Mucosa of gallbladder (tissue), 1 donor: ENCODE results near the gene LTO1. TPM values are rescaled to one million over a fixed set of nuclear protein-coding genes. Genes with fewer than 3 reads are reported as not detected.
A peak's percentile ranks its signal among the peaks of the same experiment; 100 is the strongest.

ENCODE experiments used
- DNase-seq: peaks from one replicate; pipeline ENCODE4 v3.0.0-alpha.2; 2020; ENCODE audit warnings: low spot score
- total RNA-seq: library from RNA; stranded (reverse); gene quantifications from one replicate; pipeline ENCODE4 v1.2.1, GENCODE V29; 2021
- donor health status: DM: no; HTN: no; CAD: no.

LTO1 gene
- total RNA-seq, 1 donor from 2014 or later: 24.5 TPM

DNA sequence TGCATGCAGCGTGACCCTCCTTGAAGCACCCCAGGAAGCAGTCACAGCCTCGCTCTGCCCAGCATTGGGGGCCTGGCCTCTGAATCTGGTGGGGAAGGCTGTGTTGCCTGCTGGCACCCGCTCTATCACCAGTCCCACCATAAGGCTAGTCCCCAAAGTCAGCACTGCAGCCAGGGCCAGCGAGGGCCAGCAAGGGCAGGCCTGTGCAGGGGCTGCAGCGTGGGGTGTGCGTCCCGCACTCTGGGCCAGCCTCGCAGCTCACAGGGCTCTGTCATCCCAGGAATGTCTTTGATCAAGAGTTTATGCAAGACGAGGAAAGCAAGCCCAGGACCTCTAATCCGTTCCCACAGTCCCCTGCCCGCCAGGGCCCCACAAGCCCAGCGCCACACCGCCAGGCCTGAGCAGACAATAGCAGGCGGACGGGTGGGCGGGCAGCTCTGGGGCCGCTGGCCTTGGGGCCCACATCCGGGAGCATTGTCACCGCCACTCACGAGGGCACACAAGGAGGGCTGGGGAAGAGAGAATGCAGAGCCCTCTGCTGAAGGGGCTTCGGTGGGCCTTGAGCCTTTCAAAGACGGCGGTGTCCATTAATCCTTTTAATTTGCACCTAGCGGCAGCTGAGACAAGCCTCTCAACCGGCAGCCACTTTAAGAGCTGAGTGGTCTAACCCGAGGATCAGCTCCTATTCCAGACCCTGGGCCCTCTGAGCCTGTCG lies 17.1 kb downstream of the LTO1 start:
- DNase-seq: no peak

DNA sequence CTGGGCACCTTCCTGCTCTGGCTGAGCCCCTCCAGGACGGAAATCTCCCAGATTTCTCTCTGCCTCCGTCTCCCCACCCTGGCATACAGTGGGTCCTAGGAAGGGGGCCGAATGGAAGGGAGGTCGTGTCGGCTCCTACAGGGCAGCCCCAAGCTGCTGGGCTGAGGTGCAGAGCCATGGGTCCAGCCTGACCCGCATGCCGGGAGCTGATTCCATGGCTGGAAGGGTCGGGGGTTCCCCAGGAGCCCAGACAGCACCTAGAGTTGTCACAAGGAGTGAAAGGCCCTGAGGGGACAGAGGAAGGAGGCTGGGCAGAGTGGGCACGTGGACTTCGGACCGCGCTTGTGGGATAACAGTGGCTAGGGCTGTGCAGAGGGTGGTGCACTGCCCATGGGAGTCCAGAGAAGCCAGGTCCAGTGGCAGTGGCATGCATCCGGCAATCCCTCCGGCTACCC lies 17.7 kb downstream of the LTO1 start:
- DNase-seq: no peak

DNA sequence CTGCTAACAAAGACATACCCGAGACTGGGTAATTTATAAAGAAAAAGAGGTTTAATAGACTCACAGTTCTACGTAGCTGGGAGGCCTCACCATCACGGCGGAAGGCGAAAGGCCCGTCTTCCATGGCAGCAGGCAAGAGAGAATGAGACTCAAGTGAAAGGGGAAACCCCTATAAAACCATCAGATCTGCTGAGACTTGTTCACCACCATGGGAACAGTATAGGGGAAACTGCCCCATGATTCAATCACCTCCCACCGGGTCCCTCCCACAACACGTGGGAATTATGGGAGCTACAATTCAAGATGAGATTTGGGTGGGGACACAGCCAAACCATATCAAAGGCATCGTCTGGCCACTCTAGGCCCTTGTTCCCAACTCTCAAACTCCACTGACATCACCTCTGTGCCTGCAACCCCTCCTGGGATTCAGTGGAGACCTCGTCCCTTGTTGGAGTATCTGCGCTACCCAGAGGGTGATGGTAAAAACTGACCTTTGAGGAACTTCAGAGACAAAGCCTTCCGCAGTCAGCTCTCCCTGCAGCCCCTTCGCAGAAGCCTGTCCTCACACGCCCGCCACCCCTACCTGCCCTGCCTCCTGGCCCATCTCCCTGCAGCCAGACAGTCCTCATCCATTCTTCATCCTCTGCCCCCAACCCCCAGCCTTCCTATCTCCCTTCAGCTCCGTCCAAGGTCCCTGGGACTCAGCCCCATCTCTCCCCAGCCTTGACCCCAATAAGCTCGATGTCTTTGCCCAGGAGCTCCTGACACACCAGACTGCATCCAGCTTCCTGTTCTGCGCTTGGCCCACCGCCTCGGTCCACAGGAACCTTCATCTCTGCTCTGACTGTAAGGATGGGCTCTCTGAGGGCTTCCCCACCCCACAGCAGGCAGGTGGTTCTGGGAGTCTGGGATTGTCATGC lies 18.4 kb downstream of the LTO1 start:
- DNase-seq: no peak

DNA sequence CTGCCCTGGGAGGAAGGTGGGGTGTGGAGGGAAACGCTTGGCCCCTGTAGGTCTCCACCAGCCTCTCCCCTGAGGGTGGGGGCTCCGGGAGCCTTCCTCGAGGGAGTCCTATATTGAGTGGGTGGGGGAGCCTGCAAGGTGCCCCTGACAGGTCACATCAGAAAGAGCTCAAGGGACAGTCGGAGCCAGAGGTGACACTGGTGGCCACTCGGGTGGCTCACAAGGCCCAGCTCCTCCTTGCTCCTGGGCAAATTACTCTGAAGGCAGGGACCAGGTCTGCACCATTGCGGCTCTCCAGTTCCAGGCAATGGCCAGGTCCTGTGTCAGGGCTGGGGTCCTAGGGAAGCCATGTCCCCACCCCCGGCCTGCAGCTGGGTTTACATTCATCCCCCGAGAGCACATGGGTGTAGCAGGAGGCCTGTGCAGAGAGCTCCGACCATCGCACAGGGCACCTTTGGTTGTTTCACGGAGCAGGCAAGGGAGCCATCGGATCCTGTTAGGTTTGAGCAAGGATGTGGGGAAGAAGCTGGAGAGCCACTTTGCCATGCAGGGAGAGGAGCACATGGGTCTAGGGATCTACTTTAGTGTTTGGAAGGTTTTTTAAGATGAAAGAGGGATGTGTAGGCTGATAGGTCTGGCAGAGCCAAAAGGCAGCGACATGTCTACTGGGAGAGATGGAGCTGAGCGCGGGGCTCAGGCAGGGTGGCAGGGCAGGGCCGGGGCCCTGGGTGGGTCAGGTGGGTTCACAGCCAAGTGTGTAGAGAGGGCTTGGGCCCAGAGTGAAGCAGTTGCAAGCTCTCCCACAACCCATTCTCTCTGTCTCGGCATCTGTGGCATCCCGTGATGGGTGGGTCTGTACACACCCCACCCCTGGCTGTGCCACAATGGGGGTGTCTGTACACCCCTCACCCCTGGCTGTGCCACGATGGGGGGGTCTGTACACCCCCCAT lies 19.4 kb downstream of the LTO1 start:
- no peak for DNase-seq

DNA sequence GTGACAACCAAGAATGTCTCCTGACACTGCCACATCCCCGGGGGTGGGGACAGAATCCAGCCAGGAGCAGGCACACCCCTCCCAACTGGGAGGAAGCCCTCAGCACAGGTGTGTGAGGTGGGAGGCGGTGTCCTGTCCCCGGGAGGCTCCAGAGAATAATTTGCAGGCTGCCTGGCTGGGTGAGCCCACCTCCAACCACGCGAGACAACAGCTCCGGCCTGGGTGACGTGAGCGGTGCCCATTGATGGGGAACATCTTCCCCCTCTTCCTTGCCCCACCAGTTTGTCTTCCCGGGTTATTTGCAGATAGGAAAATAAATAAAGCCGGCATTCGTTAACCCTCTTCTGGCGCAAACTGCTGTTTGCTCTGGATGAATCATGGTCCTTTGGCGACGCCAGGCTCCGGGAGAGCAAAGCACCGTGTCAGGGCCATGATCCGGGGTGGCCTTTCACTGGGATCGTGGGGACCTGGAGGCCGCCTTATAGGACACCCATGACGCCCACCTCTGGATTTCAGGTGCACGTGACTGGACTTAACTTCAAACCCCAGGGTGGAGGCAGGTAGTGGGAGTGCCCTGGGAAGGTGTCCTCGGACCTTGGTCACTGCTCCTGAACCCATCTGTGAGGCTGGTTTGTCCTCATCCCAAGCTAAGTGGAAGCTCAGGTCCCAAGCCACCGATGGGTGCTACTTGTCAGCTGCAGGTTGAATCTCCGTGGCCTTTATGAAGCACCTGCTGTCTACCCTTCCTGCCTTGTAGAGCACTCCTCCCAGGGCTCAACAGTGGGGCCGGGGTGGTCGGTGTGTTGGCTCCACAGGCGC lies 20.3 kb downstream of the LTO1 start:
- DNase-seq: peak; percentile 53

DNA sequence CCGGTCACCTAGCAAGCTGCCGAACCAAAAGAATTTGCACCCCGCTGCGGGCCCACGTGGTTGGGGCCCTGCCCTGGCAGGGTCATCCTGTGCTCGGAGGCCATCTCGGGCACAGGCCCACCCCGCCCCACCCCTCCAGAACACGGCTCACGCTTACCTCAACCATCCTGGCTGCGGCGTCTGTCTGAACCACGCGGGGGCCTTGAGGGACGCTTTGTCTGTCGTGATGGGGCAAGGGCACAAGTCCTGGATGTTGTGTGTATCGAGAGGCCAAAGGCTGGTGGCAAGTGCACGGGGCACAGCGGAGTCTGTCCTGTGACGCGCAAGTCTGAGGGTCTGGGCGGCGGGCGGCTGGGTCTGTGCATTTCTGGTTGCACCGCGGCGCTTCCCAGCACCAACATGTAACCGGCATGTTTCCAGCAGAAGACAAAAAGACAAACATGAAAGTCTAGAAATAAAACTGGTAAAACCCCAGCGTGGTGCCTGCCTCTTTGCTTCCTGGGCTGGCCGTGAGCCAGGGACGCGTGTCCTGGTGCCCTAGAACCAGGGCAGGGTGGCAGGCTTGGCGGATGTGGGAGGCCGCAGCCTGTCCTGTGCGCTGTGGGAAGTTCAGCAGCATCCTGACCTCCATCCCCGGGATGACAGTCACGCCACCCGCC lies 21.0 kb downstream of the LTO1 start:
- no peak for DNase-seq

DNA sequence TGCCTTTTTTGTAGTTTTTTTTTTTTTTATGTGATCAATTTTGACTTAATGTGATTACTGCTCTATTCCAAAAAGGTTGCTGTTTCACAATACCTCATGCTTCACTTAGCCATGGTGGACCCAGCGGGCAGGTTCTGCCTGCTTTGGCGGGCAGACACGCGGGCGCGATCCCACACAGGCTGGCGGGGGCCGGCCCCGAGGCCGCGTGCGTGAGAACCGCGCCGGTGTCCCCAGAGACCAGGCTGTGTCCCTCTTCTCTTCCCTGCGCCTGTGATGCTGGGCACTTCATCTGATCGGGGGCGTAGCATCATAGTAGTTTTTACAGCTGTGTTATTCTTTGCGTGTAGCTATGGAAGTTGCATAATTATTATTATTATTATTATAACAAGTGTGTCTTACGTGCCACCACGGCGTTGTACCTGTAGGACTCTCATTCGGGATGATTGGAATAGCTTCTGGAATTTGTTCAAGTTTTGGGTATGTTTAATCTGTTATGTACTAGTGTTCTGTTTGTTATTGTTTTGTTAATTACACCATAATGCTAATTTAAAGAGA lies 21.7 kb downstream of the LTO1 start:
- DNase-seq: no peak

DNA sequence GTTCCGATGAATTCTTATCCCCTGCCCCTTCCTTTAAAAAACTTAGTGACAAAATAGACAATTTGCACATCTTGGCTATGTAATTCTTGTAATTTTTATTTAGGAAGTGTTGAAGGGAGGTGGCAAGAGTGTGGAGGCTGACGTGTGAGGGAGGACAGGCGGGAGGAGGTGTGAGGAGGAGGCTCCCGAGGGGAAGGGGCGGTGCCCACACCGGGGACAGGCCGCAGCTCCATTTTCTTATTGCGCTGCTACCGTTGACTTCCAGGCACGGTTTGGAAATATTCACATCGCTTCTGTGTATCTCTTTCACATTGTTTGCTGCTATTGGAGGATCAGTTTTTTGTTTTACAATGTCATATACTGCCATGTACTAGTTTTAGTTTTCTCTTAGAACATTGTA lies 22.2 kb downstream of the LTO1 start:
- no peak for DNase-seq

DNA sequence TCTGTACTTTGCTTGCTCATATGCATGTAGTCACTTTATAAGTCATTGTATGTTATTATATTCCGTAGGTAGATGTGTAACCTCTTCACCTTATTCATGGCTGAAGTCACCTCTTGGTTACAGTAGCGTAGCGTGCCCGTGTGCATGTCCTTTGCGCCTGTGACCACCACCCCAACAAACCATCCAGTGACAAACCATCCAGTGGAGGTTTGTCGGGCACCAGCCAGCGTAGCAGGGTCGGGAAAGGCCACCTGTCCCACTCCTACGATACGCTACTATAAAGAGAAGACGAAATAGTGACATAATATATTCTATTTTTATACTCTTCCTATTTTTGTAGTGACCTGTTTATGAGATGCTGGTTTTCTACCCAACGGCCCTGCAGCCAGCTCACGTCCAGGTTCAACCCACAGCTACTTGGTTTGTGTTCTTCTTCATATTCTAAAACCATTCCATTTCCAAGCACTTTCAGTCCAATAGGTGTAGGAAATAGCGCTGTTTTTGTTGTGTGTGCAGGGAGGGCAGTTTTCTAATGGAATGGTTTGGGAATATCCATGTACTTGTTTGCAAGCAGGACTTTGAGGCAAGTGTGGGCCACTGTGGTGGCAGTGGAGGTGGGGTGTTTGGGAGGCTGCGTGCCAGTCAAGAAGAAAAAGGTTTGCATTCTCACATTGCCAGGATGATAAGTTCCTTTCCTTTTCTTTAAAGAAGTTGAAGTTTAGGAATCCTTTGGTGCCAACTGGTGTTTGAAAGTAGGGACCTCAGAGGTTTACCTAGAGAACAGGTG lies 23.1 kb downstream of the LTO1 start:
- no peak for DNase-seq

DNA sequence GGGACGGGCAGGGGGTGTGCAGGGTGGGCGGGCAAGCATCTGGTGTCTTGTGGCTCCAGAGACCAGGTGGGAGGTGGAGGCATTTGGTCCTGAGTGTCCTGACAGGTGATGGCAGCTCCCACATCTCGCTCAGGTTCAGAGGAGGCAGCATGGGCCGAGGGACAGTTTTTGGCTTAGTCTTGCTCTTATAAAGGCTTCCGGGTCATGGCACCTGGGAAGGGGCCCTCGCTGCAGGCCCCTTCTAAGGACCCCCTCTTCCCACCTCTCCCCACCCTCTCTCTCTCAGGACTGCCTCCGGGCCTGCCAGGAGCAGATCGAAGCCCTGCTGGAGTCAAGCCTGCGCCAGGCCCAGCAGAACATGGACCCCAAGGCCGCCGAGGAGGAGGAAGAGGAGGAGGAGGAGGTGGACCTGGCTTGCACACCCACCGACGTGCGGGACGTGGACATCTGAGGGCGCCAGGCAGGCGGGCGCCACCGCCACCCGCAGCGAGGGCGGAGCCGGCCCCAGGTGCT lies 24.3 kb downstream of the LTO1 start:
- no peak for DNase-seq

DNA sequence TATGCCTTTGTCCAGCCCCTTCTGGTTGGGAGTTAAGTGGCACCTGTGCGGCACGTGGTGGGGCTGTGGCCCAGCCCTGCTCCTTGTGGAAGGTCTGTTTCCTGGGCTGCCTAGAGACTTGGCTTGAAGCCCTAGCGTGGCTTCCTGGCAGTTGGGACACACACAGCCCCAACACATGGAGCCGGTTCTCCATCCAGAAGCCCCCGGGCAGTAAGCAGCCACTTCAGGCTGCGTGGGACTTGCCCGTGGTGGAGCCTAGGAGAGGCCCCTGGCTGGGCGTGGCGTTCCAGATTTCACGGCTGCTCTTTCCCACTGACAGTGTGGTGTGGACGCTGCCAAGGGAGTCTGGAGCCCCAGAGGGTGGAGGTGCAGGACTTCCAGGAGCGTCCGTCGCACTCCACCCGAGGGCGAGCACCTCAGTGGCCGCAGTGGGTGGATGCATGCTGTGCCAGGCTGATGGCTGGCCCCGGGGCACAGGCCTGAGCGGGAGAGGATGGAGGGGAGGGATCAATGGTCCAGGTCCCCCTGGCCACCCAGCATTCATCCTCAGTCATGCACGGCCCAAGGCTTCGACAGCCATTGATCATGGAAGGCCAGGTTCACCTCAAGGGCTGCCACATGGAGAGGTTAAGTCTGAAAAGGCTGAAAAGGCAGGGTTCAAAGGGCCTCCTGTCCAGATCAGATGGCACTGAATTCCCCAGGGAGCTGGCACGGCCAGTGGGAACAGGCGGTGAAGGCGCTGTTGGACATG lies 24.9 kb downstream of the LTO1 start:
- DNase-seq: no peak

DNA sequence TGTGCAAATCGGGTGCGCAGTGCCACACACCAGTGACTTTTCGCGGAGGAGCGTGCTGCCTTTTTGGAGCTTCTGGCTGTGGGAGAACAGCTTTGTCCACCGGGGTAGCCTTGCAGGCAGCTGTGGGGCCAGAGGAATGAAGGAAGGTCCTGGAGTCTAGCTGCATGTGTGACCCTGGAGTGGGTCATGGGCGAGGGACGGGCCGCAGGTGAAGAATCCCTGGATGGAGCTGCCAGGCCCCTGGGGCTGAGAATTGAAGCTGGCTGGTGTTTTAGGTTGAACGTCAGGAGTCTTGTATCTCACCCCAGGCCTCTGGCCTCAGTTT lies 25.6 kb downstream of the LTO1 start:
- DNase-seq: no peak

DNA sequence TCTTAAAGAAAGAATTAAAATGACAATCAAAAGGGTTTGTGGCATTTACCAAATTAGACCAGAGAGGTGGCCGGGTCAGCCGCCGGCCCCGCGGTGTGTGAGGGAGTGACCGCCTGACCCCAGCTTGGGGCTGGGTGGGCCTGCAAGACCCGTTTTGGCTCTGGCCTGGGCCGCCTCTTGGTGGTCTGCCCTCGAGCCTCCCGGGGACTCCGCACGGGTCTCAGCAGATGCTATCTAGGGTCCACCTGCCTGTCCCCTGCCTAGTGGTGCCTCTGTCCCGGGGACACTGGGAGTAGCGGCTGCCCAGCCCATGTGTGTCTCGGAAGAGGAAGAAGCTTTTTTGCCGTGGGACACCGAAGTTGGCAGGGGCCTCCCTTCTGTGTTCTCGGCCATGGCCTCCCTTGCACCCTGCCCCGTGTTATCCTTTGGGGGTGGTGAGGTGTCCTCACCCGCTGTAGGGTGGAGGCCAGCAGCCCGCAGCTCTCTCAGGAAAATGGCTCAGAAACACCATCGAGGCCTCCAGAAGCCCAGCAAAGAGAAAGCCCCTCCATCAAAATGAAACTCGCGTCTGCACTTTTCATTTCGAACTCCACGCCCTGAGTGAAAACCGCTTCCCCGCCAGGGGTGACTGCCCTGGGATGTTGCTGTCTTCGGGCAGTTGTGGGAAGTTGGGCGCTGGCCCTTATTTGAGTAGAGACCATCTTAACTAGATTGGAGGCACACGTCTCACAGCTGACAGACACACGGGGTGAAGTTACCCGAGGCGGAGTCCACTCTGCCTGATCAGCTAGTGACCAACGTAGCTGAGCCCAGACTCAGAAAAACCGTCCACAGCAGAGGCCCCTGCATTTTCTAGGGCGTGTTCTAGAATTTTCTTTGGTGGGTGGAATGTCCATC lies 26.2 kb downstream of the LTO1 start:
- no peak for DNase-seq

DNA sequence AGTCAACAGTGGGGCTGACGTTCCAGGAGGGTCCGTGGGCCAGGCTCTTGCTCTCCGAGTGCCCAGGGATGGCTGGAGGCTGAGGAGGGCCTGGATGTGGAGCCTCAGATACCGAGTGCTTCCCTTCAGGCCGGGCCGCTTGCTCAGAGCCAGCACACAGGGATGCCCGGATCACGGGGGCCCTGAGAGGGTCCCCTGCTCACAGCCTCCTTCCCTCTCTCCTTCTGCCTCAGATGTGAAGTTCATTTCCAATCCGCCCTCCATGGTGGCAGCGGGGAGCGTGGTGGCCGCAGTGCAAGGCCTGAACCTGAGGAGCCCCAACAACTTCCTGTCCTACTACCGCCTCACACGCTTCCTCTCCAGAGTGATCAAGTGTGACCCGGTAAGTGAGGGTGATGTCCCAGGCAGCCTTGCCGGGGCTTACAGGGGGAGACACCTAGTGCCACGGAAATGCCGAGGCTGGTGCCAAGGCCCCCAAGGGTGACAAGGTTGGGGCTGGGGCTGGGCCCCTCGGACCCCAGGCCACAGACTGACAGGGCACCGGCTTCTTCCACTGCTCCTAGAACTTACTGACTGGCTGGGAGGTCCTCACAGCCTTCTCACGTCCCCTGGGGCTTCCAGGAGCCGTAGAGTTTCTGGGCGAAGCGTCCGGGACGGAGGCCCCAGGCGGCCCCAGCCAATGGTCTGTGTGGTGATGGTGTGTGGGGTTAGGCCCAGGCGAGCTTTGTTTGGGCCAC lies 27.2 kb downstream of the LTO1 start:
- no peak for DNase-seq

DNA sequence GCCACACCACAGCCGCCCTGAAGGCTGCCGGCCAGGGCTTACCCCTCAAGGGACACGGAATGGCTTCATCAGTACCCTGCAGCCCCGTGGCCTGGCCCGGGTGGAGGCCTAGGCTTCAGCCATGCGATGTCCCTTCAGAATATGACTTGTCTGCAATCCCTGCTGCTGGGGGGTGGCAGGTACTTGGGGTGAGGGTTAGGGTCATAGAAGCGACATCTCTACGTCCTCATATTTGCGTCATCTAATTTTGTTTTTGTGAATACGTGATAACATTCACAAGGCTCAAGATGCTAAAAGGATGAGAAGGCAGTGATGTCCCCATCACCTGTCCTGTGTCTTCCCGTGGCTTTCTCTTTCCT lies 27.8 kb downstream of the LTO1 start:
- DNase-seq: no peak

DNA sequence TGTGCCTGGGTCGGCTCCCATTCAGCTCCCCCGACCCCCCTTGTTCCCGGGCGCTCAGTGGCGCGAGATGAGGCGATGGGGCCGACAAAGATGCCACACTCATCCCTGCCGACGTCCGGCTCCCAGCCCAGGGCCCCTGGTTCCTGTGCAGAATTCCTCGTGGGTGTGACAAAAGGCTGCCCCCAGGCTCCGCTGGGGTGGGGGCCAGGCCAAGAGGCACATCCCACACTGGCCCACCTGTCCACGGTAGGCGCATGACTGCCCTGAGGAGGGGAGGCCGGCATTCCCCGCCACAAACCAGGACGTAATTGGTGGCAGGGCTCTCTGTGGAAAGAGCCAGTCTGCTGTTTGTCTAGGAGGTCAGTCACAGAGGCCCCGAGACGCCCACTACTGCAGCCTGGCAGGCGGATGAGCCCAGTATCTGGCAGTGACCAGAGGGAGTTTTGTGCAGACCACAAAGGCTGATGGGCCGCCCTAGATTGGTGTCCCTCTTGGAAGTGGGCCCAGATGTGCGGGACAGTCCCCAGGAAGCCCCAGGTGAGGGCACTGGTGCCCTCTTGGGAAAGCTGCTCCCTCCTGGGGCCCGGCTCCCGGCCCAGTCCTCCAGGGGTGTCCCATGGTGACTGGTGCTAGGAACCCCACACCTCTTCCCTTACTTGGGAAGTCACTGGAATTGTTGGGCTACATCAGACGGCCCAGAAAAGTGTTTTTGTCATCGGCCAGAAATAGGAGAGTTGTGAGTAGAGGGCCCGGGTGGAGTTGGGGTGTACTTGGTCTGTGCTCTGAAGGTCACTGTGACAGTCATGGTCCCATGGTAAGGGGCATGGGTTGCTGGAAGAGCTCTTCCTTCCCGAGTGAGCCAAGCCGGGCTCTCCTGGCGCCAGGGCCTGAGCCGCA lies 28.4 kb downstream of the LTO1 start:
- DNase-seq: no peak
